Nephron (organoid): ENCODE data around the gene IFITM2.
"Not testable (repeated sequence)": the region's sequence is repeated elsewhere in the genome, so short reads cannot be mapped to it uniquely, and the experiment has no call there.

Source experiments
- H3K27ac Mint-ChIP-seq, 3 experiments: 2 replicates each; pipeline ENCODE4 v1.8.0; 2020; ENCODE audit warnings: mixed read lengths in 3 of 3, mild to moderate bottlenecking in 2 of 3, moderate library complexity in 1 of 3
- H3K27me3 Mint-ChIP-seq: 2 replicates; pipeline ENCODE4 v1.8.0; 2021; ENCODE audit warnings: low read depth, mild to moderate bottlenecking, moderate library complexity, mixed read lengths
- H3K36me3 Mint-ChIP-seq: 2 replicates; pipeline ENCODE4 v1.8.0; 2020; ENCODE audit warnings: low read depth, mixed read lengths
- H3K4me1 Mint-ChIP-seq: 2 replicates; pipeline ENCODE4 v1.8.0; 2020; ENCODE audit warnings: mixed read lengths
- H3K4me3 Mint-ChIP-seq, 3 experiments: 2 replicates each; pipeline ENCODE4 v1.8.0; 2020; ENCODE audit warnings: mild to moderate bottlenecking in 3 of 3, mixed read lengths in 3 of 3, moderate library complexity in 2 of 3
- H3K9me3 Mint-ChIP-seq: 2 replicates; pipeline ENCODE4 v1.8.0; 2020; ENCODE audit warnings: mixed read lengths
- CTCF ChIP-seq, 3 experiments: fragments of 200-600 bp; sonication (generic); IDR thresholded peaks; one replicate each; pipeline ENCODE4 v1.5.0; 2021; ENCODE audit warnings: antibody characterized with exemption in 3 of 3; ENCODE audit not compliant: unreplicated experiment in 3 of 3

IFITM2 gene

GRCh38 chr11:328012-328411 is 20.4 kb downstream of the IFITM2 start:
- Mint-ChIP-seq H3K4me1 (peaks cover 52% of the 10 kb centered on the region), H3K9me3 (no peaks in the 10 kb centered on the region), H3K27me3 (no peaks in the 10 kb centered on the region), H3K36me3 (no peaks in the 10 kb centered on the region), H3K4me3 (no peak overlapping the region), H3K27ac (peak overlapping the region; percentile 33 to 97 (median 82))
- TF ChIP-seq CTCF (IDR thresholded peaks at IDR 0.05; ENCODE audit: unreplicated experiment in 3 of 3) = no peak

- Mint-ChIP-seq H3K4me1 (peaks cover 54% of the 10 kb centered on the region), H3K4me3 (peak overlapping the region in 1 of 3 experiments; percentile 29), H3K27ac (peak overlapping the region; percentile 88 to 95 (median 89))
- H3K36me3 Mint-ChIP-seq, H3K9me3 Mint-ChIP-seq, H3K27me3 Mint-ChIP-seq: not testable (repeated sequence)
Observed at GRCh38 chr11:328516-329100, 21.0 kb downstream of the IFITM2 start.

GRCh38 chr11:329886-330253 is 22.3 kb downstream of the IFITM2 start:
- H3K4me1 Mint-ChIP-seq = peaks cover 57% of the 10 kb centered on the region
- H3K4me3 Mint-ChIP-seq = no peak overlapping the region
- H3K27me3 Mint-ChIP-seq = no peaks in the 10 kb centered on the region
- no peaks in the 10 kb centered on the region for H3K36me3 Mint-ChIP-seq
- TF ChIP-seq CTCF (IDR thresholded peaks at IDR 0.05; ENCODE audit: unreplicated experiment in 3 of 3) = no peak
- peak overlapping the region; percentile 88 to 95 (median 89) for H3K27ac Mint-ChIP-seq
- no peaks in the 10 kb centered on the region for H3K9me3 Mint-ChIP-seq

GRCh38 chr11:330307-330693 is 22.7 kb downstream of the IFITM2 start:
- peak overlapping the region; percentile 88 to 95 (median 89) for H3K27ac Mint-ChIP-seq
- TF ChIP-seq CTCF (IDR thresholded peaks at IDR 0.05; ENCODE audit: unreplicated experiment in 3 of 3) = no peak
- no peaks in the 10 kb centered on the region for H3K27me3 Mint-ChIP-seq
- H3K36me3 Mint-ChIP-seq = no peaks in the 10 kb centered on the region
- H3K9me3 Mint-ChIP-seq = no peaks in the 10 kb centered on the region
- H3K4me1 Mint-ChIP-seq = peaks cover 55% of the 10 kb centered on the region
- H3K4me3 Mint-ChIP-seq = no peak overlapping the region

DNA sequence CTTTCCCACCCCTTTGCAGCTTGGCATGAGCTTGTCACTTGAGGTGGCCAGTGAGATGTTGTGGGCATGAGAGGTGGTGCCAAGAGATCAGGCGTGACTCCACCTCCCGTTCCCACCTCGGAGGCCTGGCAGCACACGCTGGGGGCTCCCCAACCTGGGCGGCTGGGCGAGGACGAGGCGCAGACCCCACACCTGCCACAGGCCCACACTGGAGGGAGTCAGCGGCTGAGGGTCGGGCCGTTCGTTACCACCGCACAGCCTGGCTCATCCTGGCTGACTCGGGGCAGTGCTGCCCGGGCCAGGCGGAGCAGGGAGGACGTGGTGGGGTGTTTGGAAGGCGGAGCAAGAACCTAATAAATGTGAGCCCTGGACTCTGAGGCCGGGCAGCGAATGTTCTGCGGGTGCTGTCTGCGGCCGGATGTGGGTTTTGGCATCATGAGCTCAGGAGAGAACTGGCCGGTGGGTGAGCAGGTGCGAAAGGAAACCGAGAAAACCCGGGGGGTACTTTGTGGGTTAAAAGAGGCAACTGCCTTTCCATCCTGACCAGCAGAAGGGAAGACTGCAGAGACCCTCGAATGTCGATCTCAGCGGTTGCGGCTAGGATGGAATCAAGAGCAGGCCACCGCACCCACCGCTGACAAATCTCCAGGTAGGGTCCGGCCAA is 23.2 kb downstream of the IFITM2 start:
- TF ChIP-seq CTCF (IDR thresholded peaks at IDR 0.05; ENCODE audit: unreplicated experiment in 3 of 3) = no peak
- H3K4me1 Mint-ChIP-seq = peaks cover 55% of the 10 kb centered on the region
- H3K27ac Mint-ChIP-seq = peak overlapping the region; percentile 43 to 91 (median 56)

GRCh38 chr11:331358-332060 is 23.9 kb downstream of the IFITM2 start:
- no peaks in the 10 kb centered on the region for H3K9me3 Mint-ChIP-seq
- no peaks in the 10 kb centered on the region for H3K27me3 Mint-ChIP-seq
- no peaks in the 10 kb centered on the region for H3K36me3 Mint-ChIP-seq
- H3K4me3 Mint-ChIP-seq = no peak overlapping the region
- peak overlapping the region; percentile 43 to 91 (median 56) for H3K27ac Mint-ChIP-seq
- H3K4me1 Mint-ChIP-seq = peaks cover 55% of the 10 kb centered on the region
- no peak for TF ChIP-seq CTCF (IDR thresholded peaks at IDR 0.05; ENCODE audit: unreplicated experiment in 3 of 3)

More for the DNA sequence above, 23.2 kb downstream of the IFITM2 start:
- Mint-ChIP-seq H3K27me3 (no peaks in the 10 kb centered on the region), H3K36me3 (no peaks in the 10 kb centered on the region), H3K9me3 (no peaks in the 10 kb centered on the region), H3K4me3 (no peak overlapping the region)
